Activated CD4-positive, alpha-beta T cell treated with anti-CD3 and anti-CD28 coated beads for 48 hours (primary cell): ENCODE data around the gene PRMT1.

Experiments used
- DNase-seq: peaks from one replicate; pipeline ENCODE4 v3.0.0-alpha.2; 2020

Gene PRMT1

GRCh38 chr19:49672131-49672919, 4.7 kb upstream of the PRMT1 start:
- peak; percentile 84 for DNase-seq

GRCh38 chr19:49676136-49676783, 811 bp upstream of the PRMT1 start:
- peak; percentile 48 for DNase-seq

- DNase-seq, result peak; percentile 99
These were observed 264 bp upstream of the PRMT1 start for GRCh38 chr19:49676784-49677230.

GRCh38 chr19:49677901-49678674, 1.0 kb downstream of the PRMT1 start:
- DNase-seq, result peak; percentile 89

- DNase-seq, result no peak
These were observed 2.1 kb downstream of the PRMT1 start for GRCh38 chr19:49678985-49679770.

GRCh38 chr19:49679771-49680413, 2.8 kb downstream of the PRMT1 start:
- DNase-seq, result no peak

GRCh38 chr19:49680421-49681351, 3.6 kb downstream of the PRMT1 start:
- peak; percentile 97 for DNase-seq

- no peak for DNase-seq
These were observed 4.8 kb downstream of the PRMT1 start for GRCh38 chr19:49681830-49682229.

GRCh38 chr19:49682274-49682673, 5.2 kb downstream of the PRMT1 start:
- no peak for DNase-seq

- no peak for DNase-seq
These were observed 6.8 kb downstream of the PRMT1 start for GRCh38 chr19:49683814-49684250.

GRCh38 chr19:49684251-49684982, 7.3 kb downstream of the PRMT1 start:
- DNase-seq, result peak; percentile 38

GRCh38 chr19:49684983-49685553, 8.0 kb downstream of the PRMT1 start:
- DNase-seq, result no peak

- no peak for DNase-seq
These were observed 8.8 kb downstream of the PRMT1 start for GRCh38 chr19:49685845-49686332.

GRCh38 chr19:49686503-49687088, 9.5 kb downstream of the PRMT1 start:
- no peak for DNase-seq

GRCh38 chr19:49687150-49687549, 10.1 kb downstream of the PRMT1 start:
- no peak for DNase-seq

GRCh38 chr19:49687566-49688316, 10.7 kb downstream of the PRMT1 start:
- DNase-seq, result no peak

GRCh38 chr19:49688531-49689132, 11.6 kb downstream of the PRMT1 start:
- DNase-seq, result no peak
